ENCODE data around the gene GPR158.

The GPR158 gene

GRCh38 chr10:25492680-25493079 is 317.9 kb downstream of the GPR158 start:
- no peaks in the 10 kb centered on the region for H3K27me3 Mint-ChIP-seq (ENCODE audit: low read depth)
- H3K36me3 Mint-ChIP-seq (ENCODE audit: low read depth) = no peaks in the 10 kb centered on the region
- H3K9me3 Mint-ChIP-seq = no peaks in the 10 kb centered on the region
- no peaks in the 10 kb centered on the region for H3K4me1 Mint-ChIP-seq
- no peak overlapping the region for H3K4me3 Mint-ChIP-seq
- H3K27ac Mint-ChIP-seq = no peak overlapping the region
- TF ChIP-seq CTCF (IDR thresholded peaks at IDR 0.05; ENCODE audit: unreplicated experiment in 3 of 3) = no peak

- H3K9me3 Mint-ChIP-seq = no peaks in the 10 kb centered on the region
- peak overlapping the region in 1 of 3 experiments; percentile 9 for H3K27ac Mint-ChIP-seq
- no peaks in the 10 kb centered on the region for H3K36me3 Mint-ChIP-seq (ENCODE audit: low read depth)
- H3K27me3 Mint-ChIP-seq (ENCODE audit: low read depth) = no peaks in the 10 kb centered on the region
- no peak for TF ChIP-seq CTCF (IDR thresholded peaks at IDR 0.05; ENCODE audit: unreplicated experiment in 3 of 3)
- no peak overlapping the region for H3K4me3 Mint-ChIP-seq
- no peaks in the 10 kb centered on the region for H3K4me1 Mint-ChIP-seq
These were observed 318.5 kb downstream of the GPR158 start for GRCh38 chr10:25493122-25493893.

- TF ChIP-seq CTCF (IDR thresholded peaks at IDR 0.05; ENCODE audit: unreplicated experiment in 3 of 3) = no peak
- H3K4me1 Mint-ChIP-seq = peaks cover 17% of the 10 kb centered on the region
- H3K36me3 Mint-ChIP-seq (ENCODE audit: low read depth) = no peaks in the 10 kb centered on the region
- no peak overlapping the region for H3K4me3 Mint-ChIP-seq
- no peak overlapping the region for H3K27ac Mint-ChIP-seq
- H3K9me3 Mint-ChIP-seq = no peaks in the 10 kb centered on the region
- no peaks in the 10 kb centered on the region for H3K27me3 Mint-ChIP-seq (ENCODE audit: low read depth)
These were observed 322.4 kb downstream of the GPR158 start for GRCh38 chr10:25497246-25497645.

DNA sequence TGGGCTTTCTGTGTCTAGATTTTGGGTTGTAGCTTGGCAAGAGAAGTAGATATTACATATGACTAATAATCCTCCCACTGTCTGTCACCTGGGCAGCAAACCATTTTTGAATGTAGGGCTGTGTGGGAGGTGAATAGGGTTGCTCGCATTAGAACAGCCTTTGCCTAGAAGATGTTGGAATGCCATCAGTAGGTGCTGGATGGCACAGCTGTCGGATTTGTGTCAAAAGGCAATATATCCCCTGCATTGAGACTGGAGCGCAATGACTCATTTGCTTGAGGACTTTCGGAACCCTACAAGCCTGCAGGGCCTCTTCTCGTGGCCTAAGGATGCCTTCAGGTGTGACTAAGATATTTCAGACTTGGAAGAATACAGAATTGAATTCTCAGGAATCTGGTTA is 323.8 kb downstream of the GPR158 start:
- H3K9me3 Mint-ChIP-seq = no peaks in the 10 kb centered on the region
- TF ChIP-seq CTCF (IDR thresholded peaks at IDR 0.05; ENCODE audit: unreplicated experiment in 3 of 3) = no peak
- no peak overlapping the region for H3K4me3 Mint-ChIP-seq
- H3K4me1 Mint-ChIP-seq = peaks cover 17% of the 10 kb centered on the region
- H3K27ac Mint-ChIP-seq = no peak overlapping the region
- H3K36me3 Mint-ChIP-seq (ENCODE audit: low read depth) = no peaks in the 10 kb centered on the region
- no peaks in the 10 kb centered on the region for H3K27me3 Mint-ChIP-seq (ENCODE audit: low read depth)

DNA sequence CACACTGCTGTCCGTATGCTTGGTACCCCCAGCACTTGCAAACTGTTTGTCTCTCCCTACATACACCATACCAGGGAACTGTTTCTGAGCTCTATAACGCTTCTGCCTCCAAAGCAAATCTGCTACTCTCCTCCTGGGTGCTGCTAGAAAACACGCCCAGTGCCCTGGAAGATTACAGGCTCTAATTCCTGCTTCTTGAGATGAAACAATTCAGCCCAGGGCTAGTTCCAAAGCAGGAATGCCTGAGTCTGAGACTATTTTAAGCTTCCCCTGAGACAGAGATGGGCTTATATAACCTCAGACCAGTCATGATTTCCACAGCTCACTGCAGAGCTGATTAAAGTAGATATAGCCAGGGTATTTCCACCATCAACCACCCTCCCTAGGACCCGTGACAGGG is 327.1 kb downstream of the GPR158 start:
- H3K27me3 Mint-ChIP-seq (ENCODE audit: low read depth) = no peaks in the 10 kb centered on the region
- H3K9me3 Mint-ChIP-seq = no peaks in the 10 kb centered on the region
- TF ChIP-seq CTCF (IDR thresholded peaks at IDR 0.05; ENCODE audit: unreplicated experiment in 3 of 3) = no peak
- H3K36me3 Mint-ChIP-seq (ENCODE audit: low read depth) = no peaks in the 10 kb centered on the region
- no peak overlapping the region for H3K4me3 Mint-ChIP-seq
- H3K27ac Mint-ChIP-seq = no peak overlapping the region
- peaks cover 17% of the 10 kb centered on the region for H3K4me1 Mint-ChIP-seq

GRCh38 chr10:25502453-25502852 is 327.7 kb downstream of the GPR158 start:
- Mint-ChIP-seq H3K4me1 (peaks cover 17% of the 10 kb centered on the region), H3K27ac (no peak overlapping the region), H3K27me3 (ENCODE audit: low read depth) (no peaks in the 10 kb centered on the region), H3K4me3 (no peak overlapping the region), H3K36me3 (ENCODE audit: low read depth) (no peaks in the 10 kb centered on the region), H3K9me3 (no peaks in the 10 kb centered on the region)
- TF ChIP-seq CTCF (IDR thresholded peaks at IDR 0.05; ENCODE audit: unreplicated experiment in 3 of 3) = no peak
